HG03097 (cell line): ENCODE data around the gene KXD1.
A peak's percentile ranks its signal among the peaks of the same experiment; 100 is the strongest.
"Not testable (repeated sequence)": the region's sequence is repeated elsewhere in the genome, so short reads cannot be mapped to it uniquely, and the experiment has no call there.

ENCODE experiments used
- ATAC-seq: cut with Tn5 transposase; IDR thresholded peaks from one replicate; pipeline ENCODE4 v1.9.1; 2021; ENCODE audit not compliant: unreplicated experiment, low FRiP score

Gene KXD1

GRCh38 chr19:18557411-18558201 lies at the start of gene KXD1:
KXD1 (plus strand) TSS chr19:18557870; CDS start chr19:18562057, 4,187 bp downstream.
- ATAC-seq, result peak; percentile 92

GRCh38 chr19:18508585-18508984 lies 49.1 kb upstream of the KXD1 start:
- no peak for ATAC-seq

GRCh38 chr19:18510216-18510615 lies 47.5 kb upstream of the KXD1 start:
- ATAC-seq, result no peak

GRCh38 chr19:18513868-18514267 lies 43.8 kb upstream of the KXD1 start:
- no peak for ATAC-seq

- ATAC-seq, result no peak
These were observed 42.6 kb upstream of the KXD1 start for GRCh38 chr19:18514800-18515682.

GRCh38 chr19:18515959-18516358 lies 41.7 kb upstream of the KXD1 start:
- ATAC-seq, result no peak

- no peak for ATAC-seq
These were observed 40.1 kb upstream of the KXD1 start for GRCh38 chr19:18517606-18518005.

GRCh38 chr19:18518639-18519038 lies 39.0 kb upstream of the KXD1 start:
- ATAC-seq, result no peak

- no peak for ATAC-seq
These were observed 37.5 kb upstream of the KXD1 start for GRCh38 chr19:18519962-18520847.

GRCh38 chr19:18520848-18521691 lies 36.6 kb upstream of the KXD1 start:
- ATAC-seq, result no peak

GRCh38 chr19:18521692-18522123 lies 36.0 kb upstream of the KXD1 start, which contains the start of gene ELL:
ELL (minus strand) TSS chr19:18522070; CDS start chr19:18522055, 15 bp downstream.
- peak; percentile 2 for ATAC-seq

- peak; percentile 87 for ATAC-seq
These were observed 35.4 kb upstream of the KXD1 start for GRCh38 chr19:18522124-18522861.

- not testable (repeated sequence) for ATAC-seq
These were observed 34.7 kb upstream of the KXD1 start for GRCh38 chr19:18522862-18523440.

- ATAC-seq, result no peak
These were observed 33.8 kb upstream of the KXD1 start for GRCh38 chr19:18523841-18524240.

GRCh38 chr19:18526316-18526715 lies 31.4 kb upstream of the KXD1 start:
- ATAC-seq, result no peak

- no peak for ATAC-seq
These were observed 27.9 kb upstream of the KXD1 start for GRCh38 chr19:18529782-18530181.

GRCh38 chr19:18531485-18531884 lies 26.2 kb upstream of the KXD1 start:
- ATAC-seq, result no peak

- ATAC-seq, result no peak
These were observed 25.3 kb upstream of the KXD1 start for GRCh38 chr19:18532168-18532890.
